Cardiac fibroblast (primary cell): ENCODE results near the gene PGAM2.
A peak's percentile ranks its signal among the peaks of the same experiment; 100 is the strongest.
"Not testable (repeated sequence)": the region's sequence is repeated elsewhere in the genome, so short reads cannot be mapped to it uniquely, and the experiment has no call there.

Experiments used
- DNase-seq, 2 donors: peaks; one replicate each; pipeline versions ENCODE4 v3.0.0 to v3.0.0-alpha.2; 2010; ENCODE audit warnings: low read depth in 2 of 2
- H3K4me3 ChIP-seq, 2 donors: replicated peaks in 1 of 2; 1 replicate in 1 of 2; 2 replicates in 1 of 2; pipeline ENCODE4 v1.5.1; 2011; ENCODE audit warnings: low read depth in 2 of 2, low read length in 2 of 2, mild to moderate bottlenecking in 2 of 2, moderate library complexity in 1 of 2
- CTCF ChIP-seq: IDR thresholded peaks from one replicate; pipeline ENCODE4 v1.5.1; 2011; ENCODE audit warnings: low read depth, mild to moderate bottlenecking, low read length, inconsistent platforms

PGAM2 gene

GRCh38 chr7:44048031-44048795 lies 17.2 kb downstream of the PGAM2 start:
- no peak for TF ChIP-seq CTCF
- no peak for DNase-seq
- no peak overlapping the region for H3K4me3 ChIP-seq

GRCh38 chr7:44046321-44047061 lies 18.9 kb downstream of the PGAM2 start:
- no peak for DNase-seq
- peak overlapping the region in 1 of 2 donors; percentile 7 for H3K4me3 ChIP-seq
- TF ChIP-seq CTCF = no peak

GRCh38 chr7:44045226-44046014 lies 19.9 kb downstream of the PGAM2 start:
- peak in 1 of 2 donors; percentile 35 for DNase-seq
- no peak for TF ChIP-seq CTCF
- H3K4me3 ChIP-seq = peak overlapping the region; percentile 90 to 93

- TF ChIP-seq CTCF = no peak
- DNase-seq = peak; percentile 82 to 85
- peak within 1 kb of the TSS; percentile 90 to 93 for H3K4me3 ChIP-seq
Measured at GRCh38 chr7:44044315-44045225, 20.8 kb downstream of the PGAM2 start, which contains the start of gene DBNL. DBNL (plus strand) TSS chr7:44044702; CDS start chr7:44044738, 36 bp downstream.

DNA sequence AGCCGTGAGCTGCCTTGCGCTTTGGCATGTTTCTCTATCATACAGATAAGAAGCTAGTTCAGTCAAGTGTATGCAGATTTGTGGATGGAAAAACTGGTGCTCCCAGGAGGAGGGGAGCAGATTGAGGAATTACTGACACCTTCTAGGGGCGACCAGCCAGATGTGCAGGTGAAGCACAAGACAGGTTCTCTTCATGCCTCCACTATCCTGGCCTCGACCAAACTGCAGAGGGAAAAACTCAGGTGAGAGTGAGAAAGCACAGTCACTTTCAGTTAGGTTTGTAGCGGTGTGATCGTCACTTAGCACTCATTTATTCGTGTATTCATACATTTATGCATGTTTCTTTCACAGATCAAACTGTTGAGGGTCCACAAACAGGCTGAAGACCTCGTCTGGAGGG lies 21.5 kb downstream of the PGAM2 start:
- TF ChIP-seq CTCF = no peak
- DNase-seq = no peak
- H3K4me3 ChIP-seq = peak overlapping the region; percentile 90 to 93

DNA sequence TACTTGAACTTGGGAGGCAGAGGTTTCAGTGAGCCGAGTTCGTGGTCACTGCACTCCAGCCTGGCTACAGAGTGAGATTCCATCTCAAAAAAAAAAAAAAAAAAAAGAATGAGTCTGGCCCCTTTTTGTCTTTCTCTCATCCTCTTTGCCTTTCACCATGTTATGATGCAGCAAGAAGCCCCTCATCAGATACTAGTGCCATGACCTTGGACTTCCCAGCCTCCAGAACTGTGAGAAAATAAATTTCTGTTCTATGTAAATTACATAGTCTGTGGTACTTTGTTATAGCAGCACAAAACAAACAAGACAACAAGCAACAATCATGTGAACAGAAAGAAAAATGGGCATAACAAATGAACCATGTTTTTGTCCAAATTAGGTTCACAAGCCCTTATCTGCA lies 23.1 kb downstream of the PGAM2 start:
- TF ChIP-seq CTCF = no peak
- no peak for DNase-seq
- no peak overlapping the region for H3K4me3 ChIP-seq

DNA sequence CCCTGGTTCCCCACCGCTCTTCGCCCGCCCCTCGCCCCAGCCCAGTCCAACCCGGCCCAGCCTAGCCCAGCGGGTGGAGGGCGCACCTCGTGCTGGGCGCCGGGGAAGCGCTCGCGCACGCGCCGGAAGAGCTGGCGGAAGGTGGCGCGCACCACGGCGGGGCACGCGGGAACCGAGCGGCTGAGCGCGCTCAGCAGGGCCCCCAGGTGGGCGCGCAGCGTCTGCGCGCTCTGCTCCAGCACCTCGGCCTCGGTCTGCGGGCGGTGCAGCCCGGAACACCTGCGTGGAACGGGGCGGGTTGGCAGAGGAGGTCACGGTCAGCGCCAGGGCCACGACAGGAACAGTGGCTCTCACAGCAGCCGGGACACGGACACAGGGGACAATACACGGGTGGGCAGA lies 24.9 kb downstream of the PGAM2 start:
- peak overlapping the region in 1 of 2 donors; percentile 28 for H3K4me3 ChIP-seq
- not testable (repeated sequence) for DNase-seq

DNA sequence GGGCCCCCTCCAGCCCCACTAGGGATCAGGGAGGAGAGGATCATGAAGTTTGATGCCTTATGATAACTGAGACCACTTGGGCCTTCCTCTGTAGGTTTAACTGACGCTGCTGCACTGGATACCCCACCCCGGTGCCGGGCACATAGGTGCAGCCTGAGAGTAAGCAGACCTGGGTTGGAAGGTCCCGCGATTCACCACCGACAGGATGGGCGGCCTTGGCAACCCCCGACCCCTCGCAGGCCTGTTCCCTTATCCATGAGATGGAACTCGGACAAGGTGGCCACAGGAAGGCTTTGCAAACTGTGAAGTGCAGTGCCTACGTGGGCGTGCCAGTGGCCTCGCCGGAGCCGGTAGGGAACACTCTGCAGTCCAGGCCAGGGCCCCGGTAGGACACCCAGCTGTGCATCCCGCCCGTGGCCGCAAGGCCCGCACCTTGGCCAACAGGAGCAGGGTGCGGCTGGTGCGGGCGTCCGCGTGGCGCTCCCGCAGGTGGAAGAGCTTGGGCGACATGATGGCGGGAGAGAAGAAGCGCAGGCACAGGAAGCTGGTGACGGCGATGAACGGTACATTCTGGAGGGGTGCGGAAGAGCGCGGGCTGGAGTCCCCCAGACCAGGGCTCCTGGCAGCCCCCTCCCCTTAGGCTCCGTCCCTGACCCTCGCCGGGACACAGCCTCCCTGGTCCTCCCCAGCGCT lies 25.4 kb downstream of the PGAM2 start:
- DNase-seq = not testable (repeated sequence)
- peak overlapping the region in 1 of 2 donors; percentile 10 for H3K4me3 ChIP-seq
